Spleen (tissue), 7 donors: ENCODE results near the gene SEMA4A.

Source experiments
- POLR2A ChIP-seq, 3 donors: fragments of 450-650 bp; IDR thresholded peaks; one replicate each; pipeline ENCODE4 v1.5.1; 2017; ENCODE audit warnings: antibody characterized with exemption in 3 of 3, mild to moderate bottlenecking in 1 of 3
- TF ChIP-seq, protein P1 (sequence below), 11 experiments: fragments of 200-600 bp in 7 of 11; fragments of 450-650 bp in 4 of 11; sonication (generic) in 4 of 11; IDR thresholded peaks in 8 of 11; conservative IDR thresholded peaks in 3 of 11; 1 replicate in 7 of 11; 2 replicates in 4 of 11; pipeline versions ENCODE4 v1.4.0 to v1.8.0; 2016 to 2021; ENCODE audit warnings: antibody characterized with exemption in 11 of 11, inconsistent platforms in 4 of 11, mild to moderate bottlenecking in 1 of 11
- donor health status: DM: no; HTN: no; CAD: no; lungs with moderate emphysema.
- donor health status: DM: no; HTN: no; CAD: no.
- donor health status: DM: no; HTN: no; CAD: no.

DNA sequence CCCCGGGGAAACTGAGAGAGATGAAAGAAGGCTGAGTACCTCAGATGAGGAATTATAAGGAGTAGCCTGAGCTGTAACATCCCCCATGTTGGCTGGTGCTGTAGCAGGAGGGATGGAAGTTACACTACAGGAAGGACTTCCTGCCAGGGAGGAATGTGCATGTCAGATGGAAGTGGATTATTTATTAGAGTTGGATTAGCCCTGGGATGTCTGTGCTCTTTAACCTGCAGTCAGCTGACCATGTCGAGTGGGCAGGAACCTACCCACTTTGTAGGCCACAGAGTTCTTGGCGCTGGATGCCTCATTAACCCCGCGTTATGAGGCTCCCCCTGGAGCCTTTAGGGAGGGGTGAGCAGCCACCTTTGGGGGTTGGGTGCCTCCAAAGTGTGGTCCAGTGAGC, 757 bp upstream of the SEMA4A start:
- TF ChIP-seq, protein P1, sequence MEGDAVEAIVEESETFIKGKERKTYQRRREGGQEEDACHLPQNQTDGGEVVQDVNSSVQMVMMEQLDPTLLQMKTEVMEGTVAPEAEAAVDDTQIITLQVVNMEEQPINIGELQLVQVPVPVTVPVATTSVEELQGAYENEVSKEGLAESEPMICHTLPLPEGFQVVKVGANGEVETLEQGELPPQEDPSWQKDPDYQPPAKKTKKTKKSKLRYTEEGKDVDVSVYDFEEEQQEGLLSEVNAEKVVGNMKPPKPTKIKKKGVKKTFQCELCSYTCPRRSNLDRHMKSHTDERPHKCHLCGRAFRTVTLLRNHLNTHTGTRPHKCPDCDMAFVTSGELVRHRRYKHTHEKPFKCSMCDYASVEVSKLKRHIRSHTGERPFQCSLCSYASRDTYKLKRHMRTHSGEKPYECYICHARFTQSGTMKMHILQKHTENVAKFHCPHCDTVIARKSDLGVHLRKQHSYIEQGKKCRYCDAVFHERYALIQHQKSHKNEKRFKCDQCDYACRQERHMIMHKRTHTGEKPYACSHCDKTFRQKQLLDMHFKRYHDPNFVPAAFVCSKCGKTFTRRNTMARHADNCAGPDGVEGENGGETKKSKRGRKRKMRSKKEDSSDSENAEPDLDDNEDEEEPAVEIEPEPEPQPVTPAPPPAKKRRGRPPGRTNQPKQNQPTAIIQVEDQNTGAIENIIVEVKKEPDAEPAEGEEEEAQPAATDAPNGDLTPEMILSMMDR (IDR thresholded peaks at IDR 0.05 in 8 of 11, conservative IDR thresholded peaks at IDR 0.05 in 3 of 11) = no peak
- no peak for TF ChIP-seq POLR2A (IDR thresholded peaks at IDR 0.05)
